PC-3 (cell line): ENCODE measurements around the gene CLDN11. TPM values are rescaled to one million over a fixed set of nuclear protein-coding genes. Genes with fewer than 3 reads are reported as not detected.

ENCODE experiments used
- ATAC-seq: fragments of 200-7000 bp; cut with Tn5 transposase; 2 replicates; pipeline ENCODE4 v1.9.1; 2020; ENCODE audit warnings: mild to moderate bottlenecking, moderate library complexity
- BruUV-seq: library from RNA; stranded (reverse); fragments of 400-500 nt; replicated peaks from 2 replicates; lab custom pipeline; 2021; lab: Mats Ljungman, UMichigan
- CTCF ChIA-PET: fragments of 300-600 bp; sonication (Branson Sonifier 250); formaldehyde crosslinking; loops from one replicate; lab custom pipeline; 2022; ENCODE audit warnings: antibody characterized with exemption; lab: Charles Lee
- POLR2A ChIA-PET: fragments of 300-600 bp; sonication (Branson Sonifier 250); formaldehyde crosslinking; loops from one replicate; lab custom pipeline; 2022; ENCODE audit warnings: antibody characterized with exemption; ENCODE audit not compliant: unreplicated experiment; lab: Charles Lee
- DNase-seq: peaks from one replicate; pipeline ENCODE4 v3.0.0-alpha.2; 2015
- H2AFZ ChIP-seq: fragments of 300-600 bp; sonication (generic); 2 replicates; pipeline ENCODE4 v1.6.0; 2016; ENCODE audit warnings: antibody characterized with exemption, low read length
- H3F3A ChIP-seq: fragments of 300-600 bp; sonication (generic); one replicate; pipeline ENCODE4 v1.6.0; 2017; ENCODE audit warnings: antibody characterized with exemption, low read length, control low read depth, mild to moderate bottlenecking; ENCODE audit not compliant: unreplicated experiment
- H3K27ac ChIP-seq: fragments of 300-600 bp; sonication (generic); 2 replicates; pipeline ENCODE4 v1.5.1; 2016; ENCODE audit warnings: mild to moderate bottlenecking, low read length
- H3K27me3 ChIP-seq: fragments of 300-600 bp; sonication (generic); 2 replicates; pipeline ENCODE4 v1.6.1; 2016; ENCODE audit warnings: low read length, mixed read lengths
- H3K36me3 ChIP-seq: fragments of 300-600 bp; sonication (generic); 2 replicates; pipeline ENCODE4 v1.6.1; 2016; ENCODE audit warnings: low read depth, mixed run types, low read length, mixed read lengths
- H3K4me1 ChIP-seq: fragments of 300-600 bp; sonication (generic); 2 replicates; pipeline ENCODE4 v1.5.1; 2016; ENCODE audit warnings: low read length; ENCODE audit not compliant: insufficient read depth
- H3K4me2 ChIP-seq: fragments of 300-600 bp; sonication (generic); 2 replicates; pipeline ENCODE4 v1.6.0; 2016; ENCODE audit warnings: low read length
- H3K4me3 ChIP-seq: fragments of 300-600 bp; sonication (generic); 2 replicates; pipeline ENCODE4 v1.5.1; 2016; ENCODE audit warnings: mild to moderate bottlenecking, low read length, mixed read lengths
- H3K79me2 ChIP-seq: fragments of 300-600 bp; sonication (generic); 2 replicates; pipeline ENCODE4 v1.6.1; 2017; ENCODE audit warnings: low read length, mixed read lengths
- H3K9ac ChIP-seq: fragments of 300-600 bp; sonication (generic); 2 replicates; pipeline ENCODE4 v1.6.0; 2016; ENCODE audit warnings: mild to moderate bottlenecking, low read length
- H3K9me2 ChIP-seq: fragments of 300-600 bp; sonication (generic); replicated peaks from 2 replicates; pipeline ENCODE4 v1.6.1; 2016; ENCODE audit warnings: mixed run types, low read length, mixed read lengths
- H3K9me3 ChIP-seq: fragments of 300-600 bp; sonication (generic); 2 replicates; pipeline ENCODE4 v1.6.1; 2016; ENCODE audit warnings: low read length, mixed read lengths
- H4K20me1 ChIP-seq: fragments of 300-600 bp; sonication (generic); 2 replicates; pipeline ENCODE4 v1.6.1; 2016; ENCODE audit warnings: low read length, mixed read lengths
- CTCF ChIP-seq: fragments of 300-600 bp; sonication (generic); conservative IDR thresholded peaks from 2 replicates; pipeline ENCODE4 v1.5.1; 2017; ENCODE audit warnings: antibody characterized with exemption, low read depth, mild to moderate bottlenecking, low read length
- EZH2 ChIP-seq: fragments of 300-600 bp; sonication (generic); IDR thresholded peaks from one replicate; pipeline ENCODE4 v1.6.1; 2017; ENCODE audit warnings: antibody characterized with exemption, mild to moderate bottlenecking, low read length; ENCODE audit not compliant: unreplicated experiment
- EZH2phosphoT487 ChIP-seq: fragments of 300-600 bp; sonication (generic); IDR thresholded peaks from 2 replicates; pipeline ENCODE4 v1.6.1; 2018; ENCODE audit warnings: mild to moderate bottlenecking, antibody characterized with exemption, low read length, borderline replicate concordance
- intact Hi-C: fragments of 100-400 bp; cut with micrococcal nuclease; formaldehyde crosslinking; loops from 2 replicates; pipeline ENCODE4 v1.9.0; 2023
- total RNA-seq: library from RNA; depleted of rRNA; stranded (reverse); fragments of >200 nt; gene quantifications from 2 replicates; pipeline ENCODE4 v1.2.3, GENCODE V29; 2014

CLDN11 gene
- total RNA-seq, 1 experiment from 2014 or later, result 32.0 TPM

GRCh38 chr3:170424879-170425278 is 6.2 kb downstream of the CLDN11 start:
- intact Hi-C loops, result no loop called here
- no peak for TF ChIP-seq EZH2
- TF ChIP-seq CTCF, result no peak
- no peak for TF ChIP-seq EZH2phosphoT487
- Histone ChIP-seq H3K9me2 (no peaks in the 10 kb centered on the region), H3K27ac (no peak overlapping the region), H3K9ac (no peak overlapping the region), H4K20me1 (no peaks in the 10 kb centered on the region), H3K9me3 (no peaks in the 10 kb centered on the region), H3K27me3 (no peaks in the 10 kb centered on the region), H3K4me2 (no peak overlapping the region), H3K4me1 (no peaks in the 10 kb centered on the region), H2AFZ (no peak overlapping the region), H3K79me2 (peaks cover 21% of the 10 kb centered on the region), H3K36me3 (no peaks in the 10 kb centered on the region), H3F3A (no peaks in the 10 kb centered on the region), H3K4me3 (no peak overlapping the region)
- ChIA-PET CTCF (no interaction called here), POLR2A (no interaction called here)
- no peak for ATAC-seq
- BruUV-seq, result no TSS peak
- DNase-seq, result no peak

GRCh38 chr3:170425491-170426239 is 7.0 kb downstream of the CLDN11 start:
- Histone ChIP-seq H3K4me1 (no peaks in the 10 kb centered on the region), H3K9ac (no peak overlapping the region), H3K79me2 (peaks cover 14% of the 10 kb centered on the region), H3K4me3 (no peak overlapping the region), H3K9me3 (no peaks in the 10 kb centered on the region), H3K36me3 (no peaks in the 10 kb centered on the region), H3K4me2 (no peak overlapping the region), H2AFZ (no peak overlapping the region), H3F3A (no peaks in the 10 kb centered on the region), H3K27me3 (no peaks in the 10 kb centered on the region), H3K27ac (no peak overlapping the region), H3K9me2 (no peaks in the 10 kb centered on the region), H4K20me1 (no peaks in the 10 kb centered on the region)
- DNase-seq (no peak), ATAC-seq (no peak)
- no peak for TF ChIP-seq EZH2
- no peak for TF ChIP-seq EZH2phosphoT487
- no peak for TF ChIP-seq CTCF
- intact Hi-C loops, result no loop called here
- ChIA-PET CTCF (interaction anchor here (0.7 kb wide), 1 partner anchor 9 kb away, joined by 3 read pairs; no protein-coding TSS in a partner anchor), POLR2A (no interaction called here)
- no TSS peak for BruUV-seq

- no peak overlapping the region for H3K27ac ChIP-seq
- H3F3A ChIP-seq, result no peaks in the 10 kb centered on the region
- no peaks in the 10 kb centered on the region for H3K36me3 ChIP-seq
- H3K27me3 ChIP-seq, result no peaks in the 10 kb centered on the region
- no peak overlapping the region for H2AFZ ChIP-seq
- ChIA-PET POLR2A (no interaction called here), CTCF (no interaction called here)
- TF ChIP-seq CTCF (no peak), EZH2 (no peak), EZH2phosphoT487 (no peak)
- no TSS peak for BruUV-seq
- no peak overlapping the region for H3K4me3 ChIP-seq
- H3K9me3 ChIP-seq, result no peaks in the 10 kb centered on the region
- ATAC-seq, result no peak
- no peak overlapping the region for H3K9ac ChIP-seq
- peaks cover 9% of the 10 kb centered on the region; the same call in 1 of the 2 replicates for H3K79me2 ChIP-seq
- no peaks in the 10 kb centered on the region for H3K9me2 ChIP-seq
- H4K20me1 ChIP-seq, result no peaks in the 10 kb centered on the region
- intact Hi-C loops, result no loop called here
- no peak for DNase-seq
- no peak overlapping the region for H3K4me2 ChIP-seq
- no peaks in the 10 kb centered on the region for H3K4me1 ChIP-seq
Measured at GRCh38 chr3:170426240-170426797, 7.7 kb downstream of the CLDN11 start.
